Type B pancreatic cell (in vitro differentiated cells): ENCODE measurements around the gene C2CD4C. TPM values are rescaled to one million over a fixed set of nuclear protein-coding genes. Genes with fewer than 3 reads are reported as not detected.

Source experiments
- DNase-seq: peaks from one replicate; pipeline ENCODE4 v3.0.0; 2021; ENCODE audit warnings: mixed read lengths; ENCODE audit not compliant: unreplicated experiment; ENCODE audit errors: extremely low spot score
- H3K27ac Mint-ChIP-seq: 2 replicates; pipeline ENCODE4 v1.8.0; 2021; ENCODE audit warnings: mild to moderate bottlenecking, mixed read lengths
- H3K27me3 Mint-ChIP-seq: 2 replicates; pipeline ENCODE4 v1.8.0; 2021; ENCODE audit warnings: mixed read lengths
- H3K36me3 Mint-ChIP-seq: 2 replicates; pipeline ENCODE4 v1.8.0; 2021; ENCODE audit warnings: mixed read lengths
- H3K4me1 Mint-ChIP-seq: one replicate; pipeline ENCODE4 v1.8.0; 2021; ENCODE audit warnings: mixed read lengths; ENCODE audit not compliant: unreplicated experiment
- H3K4me3 Mint-ChIP-seq: 2 replicates; pipeline ENCODE4 v1.8.0; 2021; ENCODE audit warnings: mild to moderate bottlenecking, mixed read lengths
- H3K9me3 Mint-ChIP-seq: 2 replicates; pipeline ENCODE4 v1.8.0; 2021; ENCODE audit warnings: mixed read lengths
- CTCF ChIP-seq: fragments of 200-600 bp; sonication (generic); conservative IDR thresholded peaks from 2 replicates; pipeline ENCODE4 v1.5.0; 2021; ENCODE audit warnings: antibody characterized with exemption, mild to moderate bottlenecking
- total RNA-seq: library from RNA; stranded (reverse); gene quantifications from 2 replicates; pipeline ENCODE4 v1.2.1, GENCODE V29; 2021; ENCODE audit warnings: low replicate concordance

Gene C2CD4C
- total RNA-seq, 1 donor from 2014 or later: 6.0 TPM

DNA sequence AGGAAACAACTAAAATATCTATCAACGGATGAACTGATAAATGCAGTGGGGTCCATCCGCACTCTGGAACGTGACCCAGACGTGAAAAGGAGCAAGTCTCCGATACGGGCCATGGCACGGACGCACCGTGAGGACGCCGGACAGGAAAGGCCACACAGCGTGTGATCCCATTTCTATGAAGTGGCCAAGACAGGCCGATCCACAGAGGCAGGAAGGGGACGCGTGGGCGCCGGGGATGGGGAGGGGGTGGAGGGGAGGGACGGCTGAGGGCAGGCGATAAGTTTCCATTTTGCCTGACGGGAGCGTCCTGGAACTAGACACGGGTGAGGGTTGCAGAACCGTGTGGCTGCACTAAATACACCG is 38.1 kb upstream of the C2CD4C start:
- no peak for DNase-seq
- Mint-ChIP-seq H3K27ac (no peak overlapping the region), H3K36me3 (peaks cover 5% of the 10 kb centered on the region), H3K4me1 (peaks cover 7% of the 10 kb centered on the region), H3K9me3 (no peaks in the 10 kb centered on the region), H3K4me3 (no peak overlapping the region), H3K27me3 (no peaks in the 10 kb centered on the region)
- no peak for TF ChIP-seq CTCF

DNA sequence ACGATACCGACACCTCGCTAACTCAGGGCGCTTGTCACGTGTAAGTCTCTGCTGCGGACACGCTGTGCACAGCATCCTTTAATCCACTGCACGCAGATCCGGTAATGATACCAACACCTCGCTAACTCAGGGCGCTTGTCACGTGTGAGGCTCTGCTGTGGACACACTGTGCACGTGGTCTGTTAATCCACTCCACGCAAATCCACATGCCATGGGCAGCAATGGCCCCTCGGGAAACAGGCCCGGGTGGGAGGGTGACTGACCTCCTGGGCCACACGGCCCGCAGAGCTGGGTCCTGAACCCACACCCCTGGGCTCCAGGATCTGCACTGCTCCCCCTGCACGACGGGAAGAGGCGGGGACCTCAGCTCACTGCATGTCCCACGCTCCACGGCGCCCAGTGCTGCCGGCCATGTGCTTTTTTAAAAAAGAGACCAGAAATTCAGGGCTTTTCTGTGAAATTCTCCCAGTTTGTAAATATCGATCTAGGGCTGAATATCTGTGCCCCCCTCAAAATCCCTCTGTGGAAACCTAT is 35.8 kb upstream of the C2CD4C start:
- no peak for DNase-seq
- Mint-ChIP-seq H3K9me3 (no peaks in the 10 kb centered on the region), H3K4me3 (no peak overlapping the region), H3K27ac (no peak overlapping the region), H3K27me3 (no peaks in the 10 kb centered on the region), H3K4me1 (peaks cover 7% of the 10 kb centered on the region), H3K36me3 (no peaks in the 10 kb centered on the region)
- no peak for TF ChIP-seq CTCF

GRCh38 chr19:443005-443404 is 34.1 kb upstream of the C2CD4C start:
- H3K4me3 Mint-ChIP-seq: no peak overlapping the region
- no peaks in the 10 kb centered on the region for H3K36me3 Mint-ChIP-seq
- no peaks in the 10 kb centered on the region for H3K4me1 Mint-ChIP-seq
- no peaks in the 10 kb centered on the region for H3K9me3 Mint-ChIP-seq
- no peak overlapping the region for H3K27ac Mint-ChIP-seq
- TF ChIP-seq CTCF: no peak
- no peak for DNase-seq
- no peaks in the 10 kb centered on the region for H3K27me3 Mint-ChIP-seq

- H3K4me3 Mint-ChIP-seq: no peak overlapping the region
- no peaks in the 10 kb centered on the region for H3K9me3 Mint-ChIP-seq
- no peaks in the 10 kb centered on the region for H3K27me3 Mint-ChIP-seq
- peaks cover 3% of the 10 kb centered on the region for H3K4me1 Mint-ChIP-seq
- no peak overlapping the region for H3K27ac Mint-ChIP-seq
- TF ChIP-seq CTCF: no peak
- DNase-seq: no peak
- peaks cover 3% of the 10 kb centered on the region for H3K36me3 Mint-ChIP-seq
These were observed 33.1 kb upstream of the C2CD4C start for GRCh38 chr19:442085-442484.

DNA sequence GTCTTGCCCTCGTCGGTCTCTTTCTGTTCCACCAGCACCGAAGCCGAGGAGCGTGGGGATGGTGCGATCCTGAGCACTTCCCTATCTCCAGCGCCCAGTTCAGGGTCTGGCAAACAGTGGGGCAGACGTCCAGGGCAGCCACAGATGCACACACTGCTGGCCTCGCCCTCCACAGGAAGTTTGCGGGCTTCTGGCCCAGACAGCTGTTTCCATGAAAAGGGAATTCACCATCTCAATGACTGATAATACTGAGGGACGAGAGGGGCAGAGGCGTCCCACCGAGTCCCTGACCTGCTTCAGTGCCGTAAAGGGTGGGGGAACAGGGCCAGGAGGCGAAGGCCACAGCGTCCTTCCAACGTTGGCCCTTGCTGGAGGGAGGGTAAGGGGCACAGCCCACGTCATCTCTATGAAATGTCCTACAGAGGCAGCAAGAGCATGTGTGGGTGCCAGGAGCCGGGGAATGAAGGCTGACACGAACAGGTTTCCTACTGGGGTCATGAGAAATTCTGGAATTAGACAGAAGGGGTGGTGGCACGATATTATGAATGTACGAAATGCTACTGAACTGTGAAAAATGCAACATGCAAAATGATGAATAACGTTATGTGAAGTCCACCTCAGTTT is 32.4 kb upstream of the C2CD4C start:
- Mint-ChIP-seq H3K9me3 (no peaks in the 10 kb centered on the region), H3K36me3 (peaks cover 4% of the 10 kb centered on the region), H3K27me3 (no peaks in the 10 kb centered on the region), H3K4me1 (peaks cover 4% of the 10 kb centered on the region), H3K27ac (no peak overlapping the region), H3K4me3 (no peak overlapping the region)
- TF ChIP-seq CTCF: no peak
- DNase-seq: no peak
